Fibroblast of villous mesenchyme (primary cell): ENCODE data around the gene ZBTB4. TPM values are rescaled to one million over a fixed set of nuclear protein-coding genes. Genes with fewer than 3 reads are reported as not detected.

ENCODE experiments used
- DNase-seq: peaks from one replicate; pipeline ENCODE4 v3.0.0-alpha.2; 2010; ENCODE audit warnings: low read depth
- H3K4me3 ChIP-seq: 2 replicates; pipeline ENCODE4 v1.5.1; 2011; ENCODE audit warnings: low read depth, mild to moderate bottlenecking, low read length
- CTCF ChIP-seq: IDR thresholded peaks from 2 replicates; pipeline ENCODE4 v1.5.1; 2012; ENCODE audit warnings: low read depth, mild to moderate bottlenecking, low read length; ENCODE audit not compliant: insufficient read depth
- total RNA-seq: library from RNA; depleted of rRNA; stranded (reverse); fragments of >200 nt; gene quantifications from 2 replicates; pipeline ENCODE4 v1.2.3, GENCODE V29; 2012

Gene ZBTB4
- total RNA-seq, 1 donor: 37.1 TPM

GRCh38 chr17:7465597-7466275, 13.7 kb downstream of the ZBTB4 start:
- no peak for TF ChIP-seq CTCF
- no peak for DNase-seq
- no peak overlapping the region for H3K4me3 ChIP-seq

- no peak for DNase-seq
- no peak for TF ChIP-seq CTCF
- H3K4me3 ChIP-seq: no peak overlapping the region
Observed at GRCh38 chr17:7464081-7464480, 15.3 kb downstream of the ZBTB4 start.

GRCh38 chr17:7463372-7463846, 16.0 kb downstream of the ZBTB4 start:
- TF ChIP-seq CTCF: no peak
- DNase-seq: no peak
- H3K4me3 ChIP-seq: no peak overlapping the region

GRCh38 chr17:7462474-7463371, 16.7 kb downstream of the ZBTB4 start:
- H3K4me3 ChIP-seq: no peak overlapping the region
- TF ChIP-seq CTCF: no peak
- DNase-seq: no peak

GRCh38 chr17:7460850-7461660, 18.4 kb downstream of the ZBTB4 start:
- no peak for DNase-seq
- no peak overlapping the region for H3K4me3 ChIP-seq
- TF ChIP-seq CTCF: no peak

GRCh38 chr17:7459961-7460545, 19.4 kb downstream of the ZBTB4 start:
- no peak for DNase-seq
- H3K4me3 ChIP-seq: no peak overlapping the region
- TF ChIP-seq CTCF: no peak
